Prostate gland (tissue), 2 donors: Measurements from ENCODE around the gene SPATA16. TPM values are rescaled to one million over a fixed set of nuclear protein-coding genes. Genes with fewer than 3 reads are reported as not detected.
"Not testable (repeated sequence)": the region's sequence is repeated elsewhere in the genome, so short reads cannot be mapped to it uniquely, and the experiment has no call there.

Source experiments
- DNase-seq: peaks from one replicate; pipeline ENCODE4 v3.0.0-alpha.2; 2019; ENCODE audit warnings: low spot score
- H3K27ac ChIP-seq, 2 donors: fragments of 200-600 bp; sonication (generic); 2 replicates each; pipeline ENCODE4 v1.5.1; 2017 to 2019
- H3K27me3 ChIP-seq: fragments of 200-600 bp; sonication (generic); replicated peaks from 2 replicates; pipeline ENCODE4 v1.5.1; 2019; ENCODE audit not compliant: insufficient read depth
- H3K36me3 ChIP-seq, 2 donors: fragments of 200-600 bp; sonication (generic); 1 replicate in 1 of 2; 2 replicates in 1 of 2; pipeline versions ENCODE4 v1.5.1 to v1.8.1; 2017 to 2019
- H3K4me1 ChIP-seq: fragments of 200-600 bp; sonication (generic); replicated peaks from 2 replicates; pipeline ENCODE4 v1.5.1; 2019
- H3K4me3 ChIP-seq, 2 donors: fragments of 200-600 bp; sonication (generic); 2 replicates each; pipeline ENCODE4 v1.5.1; 2017 to 2019
- H3K9me3 ChIP-seq: fragments of 200-600 bp; sonication (generic); 2 replicates; pipeline ENCODE4 v1.5.1; 2017
- CTCF ChIP-seq, 4 experiments: fragments of 200-600 bp in 2 of 4; fragments of 450-650 bp in 2 of 4; sonication (generic) in 2 of 4; IDR thresholded peaks; 1 replicate in 3 of 4; 2 replicates in 1 of 4; pipeline ENCODE4 v1.5.1; 2016 to 2019; ENCODE audit warnings: antibody characterized with exemption in 4 of 4, mild to moderate bottlenecking in 2 of 4, moderate library complexity in 2 of 4
- POLR2A ChIP-seq: fragments of 450-650 bp; IDR thresholded peaks from one replicate; pipeline ENCODE4 v1.6.1; 2016; ENCODE audit warnings: antibody characterized with exemption, mild to moderate bottlenecking
- POLR2AphosphoS5 ChIP-seq: sonication (generic); formaldehyde crosslinking; IDR thresholded peaks from one replicate; pipeline ENCODE4 v1.6.1; 2017; ENCODE audit warnings: antibody characterized with exemption
- WGBS: methylation state at CpG from one replicate; pipeline ENCODE4 v1.1.5; 2018; 5-methylcytosine and 5-hydroxymethylcytosine counted together
- intact Hi-C: fragments of 100-400 bp; cut with DNase I; formaldehyde crosslinking; loops from one replicate; pipeline ENCODE4 v1.14.2; 2022
- total RNA-seq, 2 donors: library from RNA; depleted of rRNA; stranded (reverse); fragments of >200 nt; gene quantifications; one replicate each; pipeline ENCODE4 v1.1.0, GENCODE V29; 2016

The SPATA16 gene
- total RNA-seq, 2 donors from 2014 or later = 3.8 TPM; not detected in 1

- WGBS = 42% methylated on average over 3 of the region's 3 CpGs
- DNase-seq = no peak
- H3K27me3 ChIP-seq = no peaks in the 10 kb centered on the region
- intact Hi-C loops = no loop called here
- no peaks in the 10 kb centered on the region for H3K9me3 ChIP-seq
- no peaks in the 10 kb centered on the region for H3K36me3 ChIP-seq
- H3K27ac ChIP-seq = no peak overlapping the region
- TF ChIP-seq POLR2AphosphoS5 (no peak), CTCF (IDR thresholded peaks at IDR 0.05) (no peak), POLR2A (no peak)
- no peak overlapping the region for H3K4me3 ChIP-seq
- H3K4me1 ChIP-seq = no peaks in the 10 kb centered on the region
These were observed 237.3 kb downstream of the SPATA16 start for GRCh38 chr3:172903642-172904320.

GRCh38 chr3:172892158-172892557, 248.9 kb downstream of the SPATA16 start:
- Histone ChIP-seq H3K27ac (no peak overlapping the region), H3K27me3 (no peaks in the 10 kb centered on the region), H3K9me3 (no peaks in the 10 kb centered on the region), H3K4me3 (no peak overlapping the region), H3K36me3 (no peaks in the 10 kb centered on the region), H3K4me1 (no peaks in the 10 kb centered on the region)
- WGBS = 44% methylated on average over 2 of the region's 2 CpGs
- no peak for DNase-seq
- intact Hi-C loops = no loop called here
- no peak for TF ChIP-seq POLR2A
- no peak for TF ChIP-seq POLR2AphosphoS5
- TF ChIP-seq CTCF (IDR thresholded peaks at IDR 0.05) = no peak

GRCh38 chr3:172885704-172886103, 255.3 kb downstream of the SPATA16 start:
- no peak for DNase-seq
- no peak for TF ChIP-seq CTCF (IDR thresholded peaks at IDR 0.05)
- no peak for TF ChIP-seq POLR2AphosphoS5
- no peak for TF ChIP-seq POLR2A

GRCh38 chr3:172882563-172882962, 258.5 kb downstream of the SPATA16 start:
- Histone ChIP-seq H3K27me3 (no peaks in the 10 kb centered on the region), H3K27ac (no peak overlapping the region), H3K9me3 (no peaks in the 10 kb centered on the region), H3K4me3 (no peak overlapping the region), H3K4me1 (no peaks in the 10 kb centered on the region), H3K36me3 (no peaks in the 10 kb centered on the region)
- 39% methylated on average over 1 of the region's 1 CpG for WGBS
- TF ChIP-seq POLR2A (no peak), CTCF (IDR thresholded peaks at IDR 0.05) (no peak), POLR2AphosphoS5 (no peak)
- no peak for DNase-seq
- intact Hi-C loops = no loop called here

More at GRCh38 chr3:172885704-172886103, 255.3 kb downstream of the SPATA16 start:
- Histone ChIP-seq H3K4me1 (no peaks in the 10 kb centered on the region), H3K9me3 (no peaks in the 10 kb centered on the region), H3K36me3 (no peaks in the 10 kb centered on the region), H3K27ac (no peak overlapping the region), H3K4me3 (no peak overlapping the region), H3K27me3 (no peaks in the 10 kb centered on the region)
- intact Hi-C loops = no loop called here
- 45% methylated on average over 2 of the region's 2 CpGs for WGBS

GRCh38 chr3:172879381-172879780, 261.7 kb downstream of the SPATA16 start:
- H3K27me3 ChIP-seq, intact Hi-C loops, H3K36me3 ChIP-seq, DNase-seq, H3K4me1 ChIP-seq, H3K9me3 ChIP-seq, H3K4me3 ChIP-seq, H3K27ac ChIP-seq: not testable (repeated sequence)
- 86% methylated on average over 2 of the region's 2 CpGs for WGBS
